NCI-H2081 (cell line): ENCODE measurements around the gene TEX2.
"Not testable (repeated sequence)": the region's sequence is repeated elsewhere in the genome, so short reads cannot be mapped to it uniquely, and the experiment has no call there.

Experiments
- DNase-seq, 2 experiments: peaks; one replicate each; lab custom pipeline; 2025; lab: John Stamatoyannopoulos, UW

The TEX2 gene

DNA sequence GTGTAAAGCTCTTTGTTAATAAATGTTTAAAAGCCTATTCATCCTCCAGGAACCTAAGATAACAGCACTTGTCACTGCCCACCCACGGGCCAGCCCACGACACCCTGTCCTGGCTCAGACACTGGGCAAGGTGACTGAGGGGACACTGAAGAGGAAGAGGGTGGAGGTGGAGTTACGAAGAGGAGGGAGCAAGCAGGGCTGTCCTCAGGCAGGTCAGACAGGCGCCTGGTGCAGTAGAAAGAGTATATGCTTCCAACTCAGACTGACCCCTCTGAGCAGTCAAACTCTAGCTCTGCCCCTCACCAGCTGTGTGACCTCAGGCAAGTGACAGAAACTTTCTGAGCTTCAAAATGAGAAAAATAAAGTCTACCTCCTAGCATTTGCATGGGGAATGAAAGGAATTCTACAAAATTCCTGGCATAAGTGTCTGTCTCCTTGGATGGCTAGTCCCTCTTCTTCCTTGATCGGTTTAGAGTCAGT lies 22.8 kb downstream of the TEX2 start:
- DNase-seq, result no peak

DNA sequence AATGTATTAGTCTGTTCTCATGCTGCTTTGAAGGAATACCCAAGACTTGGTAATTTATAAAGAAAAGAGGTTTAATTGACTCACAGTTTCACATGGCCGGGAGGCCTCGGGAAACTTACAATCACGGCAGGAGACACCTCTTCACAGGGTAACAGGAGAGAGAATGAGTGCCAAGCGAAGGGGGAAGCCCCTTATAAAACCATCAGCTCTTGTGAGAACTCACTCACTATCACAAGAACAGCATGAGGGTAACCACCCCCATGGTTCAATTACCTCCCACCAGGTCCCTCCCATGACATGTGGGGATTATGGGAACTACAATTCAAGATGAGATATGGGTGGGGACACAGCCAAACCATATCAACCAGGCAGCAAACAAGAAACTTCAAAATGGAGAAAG lies 24.6 kb downstream of the TEX2 start:
- DNase-seq, result not testable (repeated sequence)

GRCh38 chr17:64236827-64237403 lies 26.1 kb downstream of the TEX2 start:
- no peak for DNase-seq

DNA sequence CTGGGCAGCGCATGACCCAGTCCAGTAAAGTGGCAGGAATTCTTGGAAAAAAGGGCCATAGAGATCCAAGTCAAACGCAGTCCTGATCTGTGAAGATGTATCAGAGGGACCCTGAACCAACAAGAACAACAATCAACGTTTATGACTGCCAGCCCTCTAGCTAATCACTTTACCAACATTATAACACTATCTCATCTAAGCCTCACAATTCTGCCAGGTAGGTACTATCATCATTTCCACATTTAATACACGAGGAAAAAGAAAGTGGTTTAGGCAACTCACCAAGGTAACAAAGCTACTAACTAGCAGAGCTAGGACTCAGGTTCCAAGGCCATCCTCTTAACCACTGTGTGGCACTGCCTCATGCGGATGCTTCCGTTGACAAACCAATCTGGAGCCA lies 28.1 kb downstream of the TEX2 start:
- no peak for DNase-seq

DNA sequence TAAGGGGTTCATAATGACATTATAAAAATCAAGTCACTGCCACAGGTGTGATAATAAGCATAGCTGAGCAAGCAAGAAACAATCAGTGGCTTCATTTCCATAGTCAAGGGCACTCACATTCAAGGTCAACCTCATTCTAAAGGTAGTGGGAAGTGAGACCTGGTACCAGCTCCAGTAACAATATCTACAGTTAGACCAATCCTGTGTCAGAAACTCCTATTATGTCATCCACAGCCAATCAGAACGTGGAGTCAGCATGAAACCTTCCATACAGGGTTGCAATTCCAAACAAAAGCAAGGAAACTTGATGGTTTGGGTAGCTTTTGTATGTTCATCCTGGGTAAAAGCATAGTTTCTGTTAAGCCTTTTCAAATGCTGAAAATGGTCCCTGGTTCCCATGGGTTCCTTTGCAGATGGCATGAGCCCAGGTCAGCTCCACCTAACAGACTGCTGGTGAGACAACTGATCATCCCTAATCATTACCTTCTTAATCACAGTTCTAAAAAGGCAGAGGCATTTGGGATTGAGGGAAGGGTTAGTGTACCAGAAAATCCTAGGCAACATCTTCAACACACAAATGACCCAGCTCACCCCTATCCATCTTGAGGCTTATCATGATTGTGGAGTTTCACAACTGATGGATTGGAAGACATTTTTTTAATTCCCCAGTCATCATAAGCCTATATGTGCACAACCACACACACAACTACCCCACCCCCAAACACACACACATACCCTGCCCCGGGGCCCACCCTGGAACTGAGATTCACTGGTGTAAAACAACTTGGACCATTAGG lies 30.4 kb downstream of the TEX2 start:
- DNase-seq, result no peak

- DNase-seq, result no peak
Observed at GRCh38 chr17:64231567-64232141, 31.4 kb downstream of the TEX2 start.

GRCh38 chr17:64230791-64231408 lies 32.2 kb downstream of the TEX2 start:
- no peak for DNase-seq

- no peak for DNase-seq
Observed at GRCh38 chr17:64229815-64230728, 33.0 kb downstream of the TEX2 start.

DNA sequence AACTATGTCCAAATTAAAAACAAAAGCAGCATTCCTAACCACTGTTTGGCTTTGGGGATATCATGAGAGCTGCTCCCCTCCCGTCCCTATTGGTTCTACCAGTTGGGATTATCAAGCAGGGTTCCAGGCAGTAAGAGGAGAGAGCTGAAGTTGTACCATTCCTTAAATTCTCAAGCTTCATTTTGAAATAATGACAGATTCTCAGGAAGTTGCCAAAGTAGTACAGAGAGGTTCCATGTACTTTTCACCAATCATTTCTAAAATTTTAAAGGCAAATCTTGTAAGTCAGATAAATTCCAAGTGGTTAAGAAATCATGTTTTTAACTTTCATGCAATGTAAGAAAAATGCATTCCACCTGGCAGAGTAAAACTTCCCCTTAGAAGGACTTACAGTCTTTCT lies 36.9 kb downstream of the TEX2 start:
- DNase-seq, result no peak

- DNase-seq, result no peak
Observed at GRCh38 chr17:64225410-64225809, 37.6 kb downstream of the TEX2 start.

GRCh38 chr17:64223931-64224629 lies 39.0 kb downstream of the TEX2 start:
- no peak for DNase-seq

- no peak for DNase-seq
Observed at GRCh38 chr17:64223283-64223682, 39.8 kb downstream of the TEX2 start.

GRCh38 chr17:64221679-64222078 lies 41.4 kb downstream of the TEX2 start:
- no peak for DNase-seq

DNA sequence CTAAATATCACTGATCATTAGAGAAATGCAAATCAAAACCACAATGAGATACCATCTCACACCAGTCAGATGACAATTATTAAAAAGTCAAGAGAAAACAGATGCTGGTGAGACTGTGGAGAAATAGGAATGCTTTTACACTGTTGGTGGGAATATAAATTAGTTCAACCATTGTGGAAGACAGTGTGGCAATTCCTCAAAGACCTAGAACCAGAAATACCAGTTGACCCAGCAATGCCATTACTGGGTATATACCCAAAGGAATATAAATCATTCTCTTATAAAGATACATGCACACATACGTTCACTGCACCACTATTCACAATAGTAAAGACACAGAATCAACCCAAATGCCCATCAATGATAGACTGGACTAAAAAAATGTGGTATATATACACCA lies 42.5 kb downstream of the TEX2 start:
- DNase-seq, result not testable (repeated sequence)

DNA sequence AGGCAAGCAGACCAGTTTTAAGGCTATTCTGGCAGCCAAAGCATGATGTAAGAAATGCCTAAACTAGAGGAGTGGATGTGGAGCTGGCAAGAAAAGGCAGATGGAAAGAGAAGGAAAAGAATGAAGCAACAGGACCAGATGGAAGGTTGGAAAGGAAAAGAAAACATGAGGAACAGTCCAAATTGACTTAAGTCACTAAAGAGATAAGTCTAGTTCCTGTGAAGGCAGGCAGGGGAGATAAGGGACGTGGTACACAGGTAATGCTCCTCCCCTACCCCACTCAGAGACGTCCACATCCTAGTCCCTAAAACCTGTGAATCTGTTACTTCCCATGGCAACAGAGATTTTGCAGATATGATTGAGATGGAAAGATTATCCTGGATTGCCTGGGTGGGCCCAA lies 43.5 kb downstream of the TEX2 start:
- DNase-seq, result no peak

- no peak for DNase-seq
Observed at GRCh38 chr17:64218066-64218465, 45.0 kb downstream of the TEX2 start.

DNA sequence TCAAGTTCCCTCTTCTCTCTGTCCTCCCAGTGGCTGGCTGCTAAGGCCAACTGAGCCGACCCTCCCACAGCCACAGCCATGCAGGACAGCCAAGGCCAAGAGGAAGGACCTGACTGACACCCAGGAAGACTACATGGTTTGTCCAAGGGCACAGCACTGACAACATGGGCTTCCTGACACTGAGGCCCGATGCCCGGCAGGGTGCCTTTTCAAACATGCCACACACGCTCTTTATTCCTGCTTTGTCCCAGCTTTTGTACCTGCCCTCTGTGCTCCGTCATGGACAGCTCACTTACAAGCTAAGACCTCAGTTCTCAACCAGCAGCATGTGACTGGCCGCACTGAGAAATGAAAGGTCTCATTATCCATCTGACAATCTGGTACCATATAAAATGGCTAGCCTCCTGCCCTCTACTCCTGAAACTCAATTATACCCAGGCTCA lies 45.8 kb downstream of the TEX2 start:
- no peak for DNase-seq

DNA sequence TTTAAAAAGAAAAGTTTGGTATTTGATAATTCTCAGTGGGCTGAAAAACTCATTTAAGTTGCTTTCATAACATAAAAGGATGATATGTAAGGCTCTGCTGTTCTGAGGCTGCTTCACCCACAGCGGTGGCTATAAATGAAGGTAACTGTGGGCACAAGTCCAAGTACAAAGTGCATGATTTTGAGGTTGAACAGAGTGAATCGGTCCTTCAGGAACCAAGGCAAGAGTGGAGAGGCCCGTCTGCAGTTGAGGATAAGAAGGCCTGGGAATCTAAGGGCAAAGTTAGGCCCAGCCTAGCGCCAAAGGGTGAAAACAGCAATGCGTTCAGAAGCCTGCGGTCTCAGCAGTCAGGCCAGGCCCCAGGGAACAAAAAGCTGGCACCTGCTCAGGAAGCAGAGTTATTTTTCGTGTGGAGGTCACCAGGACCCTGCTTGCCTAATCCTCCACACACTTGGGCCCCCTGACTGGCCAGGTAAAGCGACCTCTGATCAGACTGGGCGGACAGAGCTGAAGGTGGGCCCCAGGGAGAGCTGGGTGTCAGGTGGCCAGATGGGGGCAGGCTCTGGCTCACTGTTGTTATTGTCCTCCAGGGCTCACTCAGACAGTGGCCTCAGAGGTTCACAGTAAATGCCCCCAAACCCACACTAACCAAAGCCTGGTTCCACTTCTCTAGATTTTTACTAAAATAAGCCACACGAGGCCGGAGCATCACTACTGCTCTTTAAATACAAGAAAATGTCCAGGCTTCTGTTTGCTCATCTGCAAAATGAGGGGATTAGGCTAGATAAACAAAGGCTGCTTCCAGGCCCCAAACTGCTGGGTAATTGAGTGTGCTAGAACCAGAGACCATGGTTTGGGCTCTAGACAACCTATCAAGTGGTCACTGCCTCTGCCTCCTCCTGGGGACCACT lies 46.5 kb downstream of the TEX2 start:
- DNase-seq, result no peak

- DNase-seq, result no peak
Observed at GRCh38 chr17:64216000-64216337, 47.1 kb downstream of the TEX2 start.

DNA sequence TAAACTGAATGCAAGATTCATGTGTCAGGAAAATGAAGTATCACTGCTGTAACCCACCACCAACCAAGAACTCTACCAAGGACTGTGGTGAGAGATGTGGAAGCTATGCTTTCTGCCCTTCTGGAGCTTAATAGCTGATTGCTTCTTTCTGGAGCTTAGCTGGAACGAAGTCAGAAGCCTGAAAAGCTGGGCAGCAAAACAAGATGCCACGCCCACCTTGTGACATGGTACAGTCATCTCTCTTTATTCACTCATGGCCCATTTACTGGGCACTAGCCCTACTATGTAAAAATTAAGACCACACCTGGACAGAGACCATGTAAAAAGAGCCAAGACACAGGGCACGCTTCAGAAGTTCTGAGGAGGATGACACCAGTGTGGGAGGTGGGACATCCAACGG lies 48.1 kb downstream of the TEX2 start:
- DNase-seq, result no peak
